Neural progenitor cell (in vitro differentiated cells): ENCODE data around the gene MROH2A.

ENCODE experiments used
- EZH2 ChIP-seq: fragments of 200-600 bp; sonication (generic); IDR thresholded peaks from 2 replicates; pipeline ENCODE4 v1.6.1; 2017; ENCODE audit warnings: antibody characterized with exemption, mild to moderate bottlenecking, moderate library complexity
- EZH2phosphoT487 ChIP-seq: fragments of 200-600 bp; sonication (generic); IDR thresholded peaks from 2 replicates; pipeline ENCODE4 v1.6.1; 2017; ENCODE audit warnings: antibody characterized with exemption
- TF ChIP-seq, protein P1 (sequence below): fragments of 200-600 bp; sonication (generic); IDR thresholded peaks from 2 replicates; pipeline ENCODE4 v1.5.1; 2017; ENCODE audit warnings: antibody characterized with exemption, mild to moderate bottlenecking

- TF ChIP-seq EZH2 (no peak), EZH2phosphoT487 (no peak)
- TF ChIP-seq, protein P1, sequence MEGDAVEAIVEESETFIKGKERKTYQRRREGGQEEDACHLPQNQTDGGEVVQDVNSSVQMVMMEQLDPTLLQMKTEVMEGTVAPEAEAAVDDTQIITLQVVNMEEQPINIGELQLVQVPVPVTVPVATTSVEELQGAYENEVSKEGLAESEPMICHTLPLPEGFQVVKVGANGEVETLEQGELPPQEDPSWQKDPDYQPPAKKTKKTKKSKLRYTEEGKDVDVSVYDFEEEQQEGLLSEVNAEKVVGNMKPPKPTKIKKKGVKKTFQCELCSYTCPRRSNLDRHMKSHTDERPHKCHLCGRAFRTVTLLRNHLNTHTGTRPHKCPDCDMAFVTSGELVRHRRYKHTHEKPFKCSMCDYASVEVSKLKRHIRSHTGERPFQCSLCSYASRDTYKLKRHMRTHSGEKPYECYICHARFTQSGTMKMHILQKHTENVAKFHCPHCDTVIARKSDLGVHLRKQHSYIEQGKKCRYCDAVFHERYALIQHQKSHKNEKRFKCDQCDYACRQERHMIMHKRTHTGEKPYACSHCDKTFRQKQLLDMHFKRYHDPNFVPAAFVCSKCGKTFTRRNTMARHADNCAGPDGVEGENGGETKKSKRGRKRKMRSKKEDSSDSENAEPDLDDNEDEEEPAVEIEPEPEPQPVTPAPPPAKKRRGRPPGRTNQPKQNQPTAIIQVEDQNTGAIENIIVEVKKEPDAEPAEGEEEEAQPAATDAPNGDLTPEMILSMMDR, result no peak
Measured at GRCh38 chr2:233871432-233871831, 93.3 kb downstream of the MROH2A start.
